Ammon's horn (tissue), 1 donor: ENCODE data around the gene NUTM2G.
"Not testable (repeated sequence)": the region's sequence is repeated elsewhere in the genome, so short reads cannot be mapped to it uniquely, and the experiment has no call there.

Experiments used
- DNase-seq: peaks from one replicate; pipeline ENCODE4 v3.0.0-alpha.2; 2016; ENCODE audit warnings: low spot score

NUTM2G gene

DNA sequence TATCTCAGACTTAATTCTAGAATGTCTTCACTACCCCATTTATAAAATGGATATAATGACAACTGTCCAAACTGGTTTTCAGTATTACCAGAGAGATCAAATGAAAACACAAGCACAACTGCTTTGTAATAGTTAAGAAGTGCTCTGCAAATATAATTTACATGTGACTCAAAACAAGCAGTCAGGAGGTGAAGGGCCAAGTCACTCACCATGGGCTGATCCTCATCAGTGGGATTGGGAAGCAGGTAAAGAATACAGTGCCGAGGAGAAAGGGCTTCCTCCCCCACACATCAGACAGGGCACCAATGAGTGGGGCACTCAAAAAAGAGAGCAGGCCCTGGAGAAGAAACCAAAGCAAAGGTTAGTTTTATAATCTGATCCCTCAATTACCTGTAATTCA is 20.7 kb downstream of the NUTM2G start:
- not testable (repeated sequence) for DNase-seq

DNA sequence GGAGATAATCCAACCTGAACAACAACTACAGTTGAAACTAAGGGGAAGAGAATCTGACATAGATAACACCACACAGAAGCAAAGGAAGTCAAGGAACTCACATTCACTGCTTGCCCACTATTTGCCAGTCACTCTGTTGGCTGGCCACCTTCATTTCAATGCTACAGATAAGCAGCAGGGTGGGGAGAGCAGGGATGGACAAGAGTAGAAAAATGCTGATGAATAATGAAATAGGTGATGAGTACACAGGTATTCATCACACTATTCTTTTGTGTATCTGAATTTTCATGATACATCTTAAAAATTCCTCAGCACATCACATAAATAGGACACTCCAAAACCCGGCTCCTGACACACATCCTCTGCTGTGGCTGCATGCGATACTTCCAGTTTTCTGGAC is 21.9 kb downstream of the NUTM2G start:
- not testable (repeated sequence) for DNase-seq

DNA sequence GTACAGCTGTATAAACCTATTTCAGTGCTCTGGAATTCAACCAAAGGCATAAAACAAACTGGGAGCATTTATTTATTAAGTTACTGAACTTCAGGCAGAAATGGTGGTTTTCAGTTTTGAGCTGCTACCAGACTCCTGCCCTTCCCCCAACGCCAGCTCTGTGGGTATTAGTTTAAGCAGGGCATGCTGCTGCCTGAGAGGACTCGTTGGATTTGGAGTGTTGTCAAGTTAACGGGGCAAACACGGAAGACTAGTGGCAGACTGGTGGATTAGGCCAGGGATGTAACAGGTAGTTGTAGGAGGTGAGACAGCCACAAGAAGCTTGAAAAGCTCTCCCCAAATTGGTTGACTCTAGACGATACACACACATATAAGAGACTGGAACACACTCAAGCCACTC is 38.9 kb downstream of the NUTM2G start:
- not testable (repeated sequence) for DNase-seq

DNA sequence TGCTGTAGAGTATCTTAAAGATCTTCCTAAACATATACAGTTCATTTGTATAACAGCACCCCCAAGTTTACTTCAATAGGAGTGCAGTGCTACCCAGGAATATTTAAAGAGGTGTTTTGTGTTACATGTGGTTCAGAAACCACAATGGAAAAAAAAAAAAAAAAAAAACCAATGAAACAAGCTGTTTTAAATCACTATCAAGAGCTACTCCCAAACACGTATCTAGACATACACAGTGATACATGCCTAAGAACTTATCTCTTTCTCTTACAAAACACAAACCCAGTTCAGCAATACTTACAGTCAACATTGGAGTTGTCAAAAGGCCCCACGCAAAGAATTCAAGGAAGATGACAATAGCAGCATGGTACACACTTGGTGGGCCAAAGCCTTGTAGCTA is 43.9 kb downstream of the NUTM2G start:
- DNase-seq = not testable (repeated sequence)

DNA sequence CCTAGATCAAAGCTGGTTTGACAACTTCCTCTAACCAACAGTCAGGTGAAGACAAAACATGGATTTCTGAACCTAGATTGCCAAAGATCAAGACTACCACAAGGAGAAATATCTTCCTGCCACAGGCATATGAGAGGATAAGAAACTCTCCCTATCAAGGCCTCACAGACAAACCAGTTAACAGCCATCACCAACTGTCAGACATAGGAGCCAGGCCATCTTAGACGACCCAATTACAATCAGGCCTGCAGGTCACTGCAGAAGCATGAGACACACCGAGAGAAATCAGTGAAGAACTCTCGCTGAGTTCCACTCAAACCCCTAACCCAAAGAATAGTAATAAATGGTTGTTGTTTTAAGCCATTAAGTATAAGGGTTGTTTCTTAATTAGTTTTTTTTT is 45.4 kb downstream of the NUTM2G start:
- DNase-seq = not testable (repeated sequence)

DNA sequence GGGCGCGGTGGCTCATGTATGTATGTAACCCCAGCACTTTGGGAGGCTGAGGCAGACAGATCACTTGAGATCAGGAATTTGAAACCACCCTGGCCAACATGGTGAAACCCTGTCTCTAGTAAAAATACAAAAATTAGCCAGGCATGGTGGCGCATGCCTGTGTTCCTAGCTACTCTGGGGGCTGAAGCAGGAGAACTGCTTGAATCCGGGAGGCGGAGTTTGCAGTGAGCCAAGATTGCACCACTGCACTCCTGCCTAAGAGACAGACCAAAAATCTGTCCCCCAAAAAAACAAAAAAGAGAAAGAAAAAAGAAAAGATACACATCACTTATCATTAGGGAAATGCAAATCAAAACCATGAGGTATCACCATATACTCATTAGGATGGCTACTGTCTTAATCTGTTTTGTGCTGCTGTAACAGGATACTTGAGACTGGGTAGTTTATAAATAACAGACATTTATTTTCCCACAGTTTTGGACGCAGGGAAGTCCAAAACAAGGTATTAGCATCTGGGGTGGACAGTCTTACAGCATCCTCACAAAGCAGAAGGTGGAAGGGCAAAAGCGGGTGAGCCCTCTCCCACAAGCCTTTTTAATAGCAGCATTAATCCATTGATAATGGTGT is 55.0 kb downstream of the NUTM2G start:
- DNase-seq = not testable (repeated sequence)

DNA sequence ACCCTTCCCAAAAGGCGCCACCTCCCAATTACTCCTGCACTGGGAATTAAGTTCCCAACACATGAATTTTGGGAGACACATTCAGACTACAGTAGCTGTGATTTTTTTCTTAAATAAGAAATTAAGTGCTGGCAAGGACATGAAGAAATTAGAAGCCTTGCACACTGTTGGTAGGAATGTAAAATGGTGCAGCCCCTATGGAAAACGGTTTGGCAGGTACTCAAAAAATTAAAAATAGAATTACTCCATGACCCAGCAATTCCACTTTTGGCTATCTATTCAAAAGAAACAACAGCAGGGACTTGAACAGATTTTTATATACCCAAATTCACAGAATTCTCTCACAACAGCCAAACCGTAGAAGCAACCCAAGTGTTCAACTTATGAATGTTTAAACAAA is 55.5 kb downstream of the NUTM2G start:
- not testable (repeated sequence) for DNase-seq

DNA sequence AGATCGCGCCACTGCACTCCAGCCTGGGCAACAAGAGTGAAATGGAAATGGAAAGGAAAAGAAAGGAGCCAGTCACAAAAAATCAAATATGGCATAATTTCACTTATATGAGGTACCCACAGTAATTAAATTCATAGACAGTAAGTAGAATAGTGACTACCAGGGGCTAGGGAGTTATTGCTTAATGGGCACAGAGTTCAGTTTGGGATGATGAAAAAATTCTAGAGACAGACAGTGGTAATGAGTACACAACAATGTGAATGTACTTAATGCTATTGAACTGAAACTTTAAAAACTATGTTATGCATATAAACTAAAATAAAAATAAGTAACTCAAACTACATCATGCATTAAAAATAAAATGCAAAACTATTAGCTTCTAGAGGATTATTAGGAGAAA is 56.2 kb downstream of the NUTM2G start:
- not testable (repeated sequence) for DNase-seq
